GM19397 (cell line): Measurements from ENCODE around the gene RAB31.

Experiments used
- ATAC-seq: cut with Tn5 transposase; IDR thresholded peaks from one replicate; pipeline ENCODE4 v1.9.1; 2021; ENCODE audit warnings: mild to moderate bottlenecking, moderate library complexity; ENCODE audit not compliant: unreplicated experiment

RAB31 gene

DNA sequence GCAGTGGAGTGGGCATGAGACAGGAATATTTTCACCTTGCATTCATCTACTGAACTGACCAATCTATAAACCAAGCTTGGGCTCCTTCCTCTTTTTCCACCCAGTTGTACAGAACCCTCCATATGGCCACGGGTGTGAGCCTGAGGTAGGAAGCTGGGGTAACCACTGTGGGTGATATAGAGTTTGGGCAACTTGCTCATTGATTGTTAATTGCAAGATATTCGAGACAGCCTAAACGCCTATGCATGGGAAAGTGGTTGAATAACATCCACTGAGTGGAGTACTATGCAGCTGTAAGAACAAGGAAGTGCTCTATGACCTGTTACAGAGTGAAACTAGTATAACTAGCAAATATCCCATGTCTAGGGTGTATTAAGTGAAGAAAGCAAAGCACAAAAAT, 198.4 kb downstream of the RAB31 start:
- ATAC-seq: no peak

DNA sequence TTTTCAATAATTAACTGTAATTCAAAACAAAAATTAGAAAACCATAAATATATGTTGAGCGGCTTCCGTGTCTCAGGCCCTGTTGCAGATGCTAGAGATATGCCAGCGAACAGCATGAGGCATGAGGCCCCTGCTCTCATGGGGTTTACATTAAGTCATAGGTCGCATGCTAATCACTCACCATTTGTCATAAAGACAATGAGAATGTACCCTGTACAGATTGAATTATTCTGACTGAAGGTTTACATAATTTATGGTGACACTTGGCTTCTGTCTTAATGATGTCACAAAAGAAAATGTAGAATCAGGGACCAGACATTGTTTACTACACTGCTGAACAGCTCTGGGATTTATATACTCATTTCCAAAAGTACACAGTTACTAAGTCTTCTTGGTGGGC, 199.8 kb downstream of the RAB31 start:
- no peak for ATAC-seq

DNA sequence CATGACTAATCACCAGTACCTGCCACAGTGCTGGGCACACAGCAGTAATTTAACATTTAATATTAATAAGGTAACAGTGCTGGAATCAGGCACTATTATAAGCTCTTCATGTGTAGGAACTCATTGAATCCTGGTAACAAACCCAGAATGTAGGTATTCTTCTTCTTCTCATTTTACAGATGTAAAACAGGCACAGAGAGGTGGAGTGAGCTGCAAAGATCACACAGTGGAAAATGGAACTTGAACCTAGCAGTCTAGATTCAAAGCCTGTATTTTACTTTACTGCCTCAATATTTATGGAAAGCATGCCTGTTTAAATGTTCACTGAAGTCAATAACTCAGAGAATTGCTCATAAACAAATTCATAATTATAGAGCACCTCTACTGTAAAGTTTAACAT, 202.0 kb downstream of the RAB31 start:
- no peak for ATAC-seq

DNA sequence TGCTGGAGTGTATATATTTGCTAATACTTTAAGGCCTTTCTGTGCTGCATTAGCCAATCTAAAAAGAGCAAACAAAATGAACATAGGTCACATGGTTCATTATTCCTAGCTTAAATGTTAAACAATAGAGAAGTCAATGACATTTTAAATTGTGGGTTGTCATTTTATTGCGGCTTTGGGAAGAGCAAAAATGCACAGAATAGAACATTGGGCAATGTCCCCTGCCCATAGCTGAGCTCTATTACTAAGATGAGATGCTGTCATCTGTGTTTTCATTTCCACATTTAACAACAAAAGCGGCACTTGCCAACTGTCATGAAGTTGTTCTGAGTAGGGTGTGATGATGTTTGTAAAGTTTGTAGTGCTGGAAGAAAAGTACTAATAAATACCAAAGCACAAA, 202.6 kb downstream of the RAB31 start:
- ATAC-seq: no peak

DNA sequence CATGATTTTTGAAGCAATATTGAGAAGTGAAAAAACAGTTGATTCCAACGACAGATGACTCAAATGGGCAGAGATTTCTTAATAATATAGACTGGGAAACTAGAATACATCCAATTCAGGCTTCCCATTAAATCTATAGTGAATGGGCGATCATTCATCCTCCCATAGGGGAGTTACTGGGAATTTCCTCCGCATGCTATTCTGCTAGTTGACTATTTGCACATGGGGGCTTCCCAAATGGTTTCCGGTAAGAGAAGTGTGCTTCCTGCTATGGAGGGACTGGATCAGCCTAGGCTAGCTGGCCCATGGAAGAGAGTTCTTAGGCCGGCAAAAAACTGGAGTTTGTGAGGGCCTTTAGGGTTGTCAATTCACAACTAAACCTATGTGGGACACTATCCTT, 203.1 kb downstream of the RAB31 start:
- ATAC-seq: no peak
